Heart left ventricle (tissue), 16 donors: Measurements from ENCODE around the gene COL16A1. TPM values are rescaled to one million over a fixed set of nuclear protein-coding genes. Genes with fewer than 3 reads are reported as not detected.

ENCODE experiments used
- ATAC-seq, 4 donors: fragments of 200-7000 bp; cut with Tn5 transposase; one replicate each; pipeline ENCODE4 v1.9.1; 2020 to 2022; ENCODE audit warnings: moderate library complexity in 4 of 4, mild to moderate bottlenecking in 3 of 4, moderate number of reproducible peaks in 1 of 4
- DNase-seq, 5 donors: peaks; one replicate each; pipeline ENCODE4 v3.0.0-alpha.2; 2020
- H3K27ac ChIP-seq, 12 donors: fragments of 200-600 bp; sonication (generic) in 4 of 12; one replicate each; pipeline versions ENCODE4 v1.5.0 to v1.8.0; 2016 to 2022; ENCODE audit warnings: mild to moderate bottlenecking in 2 of 12
- H3K27me3 ChIP-seq, 9 donors: fragments of 200-600 bp; sonication (generic) in 2 of 9; one replicate each; pipeline versions ENCODE4 v1.5.1 to v1.8.0; 2016 to 2022; ENCODE audit warnings: mild to moderate bottlenecking in 3 of 9
- H3K36me3 ChIP-seq, 9 donors: fragments of 200-600 bp; sonication (generic) in 2 of 9; one replicate each; pipeline versions ENCODE4 v1.5.0 to v1.8.0; 2018 to 2022; ENCODE audit warnings: mild to moderate bottlenecking in 2 of 9
- H3K4me1 ChIP-seq, 12 donors: fragments of 200-600 bp; sonication (generic) in 4 of 12; one replicate each; pipeline versions ENCODE4 v1.5.0 to v1.8.0; 2016 to 2022; ENCODE audit warnings: mild to moderate bottlenecking in 3 of 12
- H3K4me3 ChIP-seq, 12 donors: fragments of 200-600 bp; sonication (generic) in 4 of 12; one replicate each; pipeline versions ENCODE4 v1.5.0 to v1.8.0; 2017 to 2022; ENCODE audit warnings: mild to moderate bottlenecking in 9 of 12, moderate library complexity in 4 of 12
- H3K9me3 ChIP-seq, 12 donors: fragments of 200-600 bp; sonication (generic) in 4 of 12; one replicate each; pipeline versions ENCODE4 v1.5.0 to v1.8.0; 2016 to 2022; ENCODE audit warnings: mild to moderate bottlenecking in 1 of 12
- POLR2A ChIP-seq, 2 donors: fragments of 450-650 bp; IDR thresholded peaks; one replicate each; pipeline ENCODE4 v1.6.1; 2017; ENCODE audit warnings: antibody characterized with exemption in 2 of 2, mild to moderate bottlenecking in 2 of 2, moderate library complexity in 2 of 2
- WGBS, 4 donors: extraction: QIAGEN DNeasy Blood & Tissue Kit in 2 of 4; methylation state at CpG; one replicate each; pipeline versions ENCODE4 v1.1.5 to v1.1.7; 2013 to 2018; 5-methylcytosine and 5-hydroxymethylcytosine counted together
- intact Hi-C, 10 donors: fragments of 100-400 bp; cut with DNase I; formaldehyde crosslinking; loops; one replicate each; pipeline versions ENCODE4 v1.11.1 to v1.14.2; 2022
- polyA plus RNA-seq, 2 donors: library from polyadenylated mRNA; stranded (reverse); fragments of 200-250 nt; gene quantifications; one replicate each; pipeline ENCODE4 v1.2.3, GENCODE V29; 2013
- total RNA-seq, 9 donors: library from RNA; depleted of rRNA in 2 of 9; stranded (reverse); fragments of >200 nt in 2 of 9; fragmentation: NEBNext Ultra II Directional in 3 of 9; extraction: Animal tissue kit (Norgen Biotek cat#: 25700) in 3 of 9; gene quantifications; one replicate each; pipeline versions ENCODE4 v1.1.0 to v1.2.4, GENCODE V29; 2016 to 2023
- TF ChIP-seq, protein P1 (sequence below), 12 donors: fragments of 200-600 bp; sonication (generic) in 4 of 12; IDR thresholded peaks; one replicate each; pipeline versions ENCODE4 v1.5.0 to v1.8.0; 2018 to 2022; ENCODE audit warnings: antibody characterized with exemption in 12 of 12, mild to moderate bottlenecking in 5 of 12
- donor health status: ischemic (EF 13 %, LVEDD 7.1; RV severe dilation, severe dysfunction).
- donor health status: healthy with polysubstance abuse.
- donor health status: DM: no; HTN: yes; CAD: no.
- donor health status: DM: no; HTN: no; CAD: no.
- donor health status: ischemic (EF 25% LVEDD 6.9; RV normal size, moderate dysfunction).
- donor health status: ischemic (EF 25% LVEDD 5.7; RV mildly dilated, moderate dysfunction).
- donor health status: healthy.
- donor health status: DM: yes; HTN: yes; CAD: no.
- donor health status: ischemic (EF 35%, LVEDD 5.7; RV mildly dilated, moderate dysfunction).
- donor health status: nonischemic (EF 11% LVEDD 7.7; RV severe dilation, severe dysfunction).
- donor health status: DM: yes; HTN: yes; CAD: no.
- donor health status: PGD.
- donor health status: ischemic (EF 29% LVEDD 5.4; RV normal size, mild dysfunction).
- donor health status: nonischemic (EF 23%, LVEDD 6.1; RV moderate dilation, normal function).

Gene COL16A1
- total and polyA plus RNA-seq, 11 donors: 7.5 to 24.1 (median 13.1) TPM

GRCh38 chr1:31725777-31726535, 22.1 kb upstream of the COL16A1 start:
- no peaks in the 10 kb centered on the region for H3K4me1 ChIP-seq
- WGBS, 4 donors: 76 to 85% (median 79%) methylated on average over 10 to 12 of the region's 12 CpGs
- intact Hi-C loops: no loop called here
- TF ChIP-seq POLR2A (IDR thresholded peaks at IDR 0.05): no peak
- TF ChIP-seq, protein P1, sequence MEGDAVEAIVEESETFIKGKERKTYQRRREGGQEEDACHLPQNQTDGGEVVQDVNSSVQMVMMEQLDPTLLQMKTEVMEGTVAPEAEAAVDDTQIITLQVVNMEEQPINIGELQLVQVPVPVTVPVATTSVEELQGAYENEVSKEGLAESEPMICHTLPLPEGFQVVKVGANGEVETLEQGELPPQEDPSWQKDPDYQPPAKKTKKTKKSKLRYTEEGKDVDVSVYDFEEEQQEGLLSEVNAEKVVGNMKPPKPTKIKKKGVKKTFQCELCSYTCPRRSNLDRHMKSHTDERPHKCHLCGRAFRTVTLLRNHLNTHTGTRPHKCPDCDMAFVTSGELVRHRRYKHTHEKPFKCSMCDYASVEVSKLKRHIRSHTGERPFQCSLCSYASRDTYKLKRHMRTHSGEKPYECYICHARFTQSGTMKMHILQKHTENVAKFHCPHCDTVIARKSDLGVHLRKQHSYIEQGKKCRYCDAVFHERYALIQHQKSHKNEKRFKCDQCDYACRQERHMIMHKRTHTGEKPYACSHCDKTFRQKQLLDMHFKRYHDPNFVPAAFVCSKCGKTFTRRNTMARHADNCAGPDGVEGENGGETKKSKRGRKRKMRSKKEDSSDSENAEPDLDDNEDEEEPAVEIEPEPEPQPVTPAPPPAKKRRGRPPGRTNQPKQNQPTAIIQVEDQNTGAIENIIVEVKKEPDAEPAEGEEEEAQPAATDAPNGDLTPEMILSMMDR (IDR thresholded peaks at IDR 0.05): no peak
- H3K36me3 ChIP-seq: no peaks in the 10 kb centered on the region
- no peak for ATAC-seq
- peaks cover 0 to 3% (median 0%) of the 10 kb centered on the region in 9 donors for H3K27me3 ChIP-seq
- H3K4me3 ChIP-seq: no peak overlapping the region
- no peak overlapping the region for H3K27ac ChIP-seq
- no peaks in the 10 kb centered on the region for H3K9me3 ChIP-seq
- DNase-seq: peak in 1 of 5 donors; percentile 46

GRCh38 chr1:31725134-31725533, 21.3 kb upstream of the COL16A1 start:
- TF ChIP-seq, protein P1 (IDR thresholded peaks at IDR 0.05): no peak
- TF ChIP-seq POLR2A (IDR thresholded peaks at IDR 0.05): no peak
- Histone ChIP-seq H3K4me1 (no peaks in the 10 kb centered on the region), H3K36me3 (no peaks in the 10 kb centered on the region), H3K9me3 (no peaks in the 10 kb centered on the region), H3K27ac (no peak overlapping the region), H3K27me3 (peaks cover 0 to 3% (median 0%) of the 10 kb centered on the region in 9 donors), H3K4me3 (no peak overlapping the region)
- WGBS, 4 donors: 80 to 85% (median 84%) methylated on average over 10 of the region's 10 CpGs
- DNase-seq (peak in 1 of 5 donors; percentile 35), ATAC-seq (no peak)
- intact Hi-C loops: no loop called here

- Histone ChIP-seq H3K36me3 (no peaks in the 10 kb centered on the region), H3K4me3 (no peak overlapping the region), H3K4me1 (no peaks in the 10 kb centered on the region), H3K27me3 (peaks cover 0 to 3% (median 0%) of the 10 kb centered on the region in 9 donors), H3K27ac (no peak overlapping the region), H3K9me3 (no peaks in the 10 kb centered on the region)
- WGBS, 4 donors: 30 to 39% (median 36%) methylated on average over 5 of the region's 5 CpGs
- ATAC-seq (peak in 2 of 4 donors; percentile 30 to 40), DNase-seq (peak; percentile 50 to 80 (median 72))
- no peak for TF ChIP-seq POLR2A (IDR thresholded peaks at IDR 0.05)
- TF ChIP-seq, protein P1 (IDR thresholded peaks at IDR 0.05): no peak
- intact Hi-C loops: no loop called here
Measured at GRCh38 chr1:31723828-31724359, 20.1 kb upstream of the COL16A1 start.

- Histone ChIP-seq H3K4me1 (peaks cover 0 to 28% (median 22%) of the 10 kb centered on the region in 12 donors), H3K4me3 (no peak overlapping the region), H3K27ac (no peak overlapping the region), H3K36me3 (no peaks in the 10 kb centered on the region), H3K27me3 (peaks cover 0 to 19% (median 0%) of the 10 kb centered on the region in 9 donors), H3K9me3 (no peaks in the 10 kb centered on the region)
- 69 to 78% (median 74%) methylated on average over 3 to 4 of the region's 4 CpGs for WGBS, 4 donors
- no peak for TF ChIP-seq POLR2A (IDR thresholded peaks at IDR 0.05)
- TF ChIP-seq, protein P1 (IDR thresholded peaks at IDR 0.05): no peak
- DNase-seq (no peak), ATAC-seq (no peak)
- intact Hi-C loops: loop anchor here in 5 of 10 donors (5.0 to 10.0 kb wide), 4 partner anchors 46 to 156 kb away; no protein-coding TSS in a partner anchor
Measured at GRCh38 chr1:31718327-31718897, 14.6 kb upstream of the COL16A1 start.
